Thymus (tissue), 11 donors: ENCODE data around the gene TWNK. TPM values are rescaled to one million over a fixed set of nuclear protein-coding genes. Genes with fewer than 3 reads are reported as not detected.

Experiments used
- DNase-seq, 9 donors: peaks; one replicate each; pipeline ENCODE4 v3.0.0-alpha.2; 2013; ENCODE audit warnings: low spot score in 9 of 9, low read depth in 6 of 9, missing footprints in 1 of 9
- H3K27ac ChIP-seq, 2 donors: one replicate each; pipeline ENCODE4 v1.5.1; 2013; ENCODE audit warnings: control low read depth in 1 of 2, low read depth in 1 of 2, low read length in 1 of 2, mild to moderate bottlenecking in 1 of 2, moderate library complexity in 1 of 2
- H3K27me3 ChIP-seq, 2 donors: one replicate each; pipeline ENCODE4 v1.5.1; 2013; ENCODE audit warnings: low read length in 1 of 2; ENCODE audit not compliant: control insufficient read depth in 2 of 2, insufficient read depth in 1 of 2
- H3K36me3 ChIP-seq, 2 donors: one replicate each; pipeline ENCODE4 v1.5.1; 2013; ENCODE audit warnings: low read length in 1 of 2, mild to moderate bottlenecking in 1 of 2, moderate library complexity in 1 of 2; ENCODE audit not compliant: control insufficient read depth in 2 of 2, insufficient read depth in 2 of 2
- H3K4me1 ChIP-seq, 2 donors: one replicate each; pipeline ENCODE4 v1.5.1; 2013; ENCODE audit warnings: low read length in 2 of 2; ENCODE audit not compliant: control insufficient read depth in 2 of 2, insufficient read depth in 2 of 2
- H3K4me3 ChIP-seq, 2 donors: one replicate each; pipeline ENCODE4 v1.5.1; 2013; ENCODE audit warnings: low read length in 2 of 2, control low read depth in 1 of 2, mild to moderate bottlenecking in 1 of 2
- H3K9me3 ChIP-seq, 2 donors: one replicate each; pipeline ENCODE4 v1.5.1; 2013; ENCODE audit warnings: low read length in 1 of 2, mild to moderate bottlenecking in 1 of 2; ENCODE audit not compliant: control insufficient read depth in 2 of 2, insufficient read depth in 1 of 2
- WGBS: extraction: QIAGEN DNeasy Blood & Tissue Kit; methylation state at CpG from one replicate; pipeline ENCODE4 v1.1.7; 2013; 5-methylcytosine and 5-hydroxymethylcytosine counted together
- polyA plus RNA-seq: library from polyadenylated mRNA; stranded (reverse); fragments of 200-250 nt; gene quantifications from one replicate; pipeline ENCODE4 v1.2.3, GENCODE V29; 2013
- total RNA-seq: library from RNA; stranded (reverse); fragments of 120-200 nt; gene quantifications from one replicate; pipeline ENCODE4 v1.2.4, GENCODE V29; 2013
- donor health status: healthy.

TWNK gene
- total and polyA plus RNA-seq, 2 donors, result 5.9 to 9.1 TPM

DNA sequence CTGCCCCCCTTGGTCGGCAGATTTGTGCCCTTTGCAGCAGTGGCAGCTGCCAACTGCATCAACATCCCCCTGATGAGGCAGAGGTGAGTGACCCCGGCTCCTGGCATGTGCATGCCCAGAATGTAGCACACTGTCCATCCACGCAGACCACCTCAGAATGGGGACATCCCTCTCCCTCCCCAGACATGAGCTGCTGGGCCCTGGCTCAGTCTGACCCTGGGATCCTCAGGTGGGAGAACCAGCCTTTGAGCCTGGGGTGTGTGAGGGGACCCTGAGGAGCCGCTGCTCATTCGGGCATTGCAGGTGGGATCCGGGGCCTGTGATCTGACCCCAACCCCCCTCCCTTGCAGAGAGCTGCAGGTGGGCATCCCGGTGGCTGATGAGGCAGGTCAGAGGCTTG, 49.4 kb downstream of the TWNK start:
- DNase-seq, result no peak
- Histone ChIP-seq H3K27ac (no peak overlapping the region), H3K36me3 (peaks cover 0 to 17% of the 10 kb centered on the region in 2 donors), H3K9me3 (no peaks in the 10 kb centered on the region), H3K4me3 (no peak overlapping the region), H3K27me3 (peaks cover 0 to 48% of the 10 kb centered on the region in 2 donors), H3K4me1 (peaks cover 5 to 16% of the 10 kb centered on the region in 2 donors)
- WGBS, result 89% methylated on average over 7 of the region's 7 CpGs

GRCh38 chr10:101038484-101038883, 51.1 kb downstream of the TWNK start:
- no peak for DNase-seq
- peaks cover 0 to 17% of the 10 kb centered on the region in 2 donors for H3K36me3 ChIP-seq
- H3K4me3 ChIP-seq, result no peak overlapping the region
- H3K4me1 ChIP-seq, result peaks cover 10 to 13% of the 10 kb centered on the region in 2 donors
- peaks cover 4 to 38% of the 10 kb centered on the region in 2 donors for H3K27me3 ChIP-seq
- no peaks in the 10 kb centered on the region for H3K9me3 ChIP-seq
- no peak overlapping the region for H3K27ac ChIP-seq
- WGBS, result 96% methylated on average over 5 of the region's 5 CpGs

- Histone ChIP-seq H3K36me3 (peaks cover 0 to 17% of the 10 kb centered on the region in 2 donors), H3K9me3 (no peaks in the 10 kb centered on the region), H3K4me3 (no peak overlapping the region), H3K27ac (no peak overlapping the region), H3K4me1 (peaks cover 11 to 14% of the 10 kb centered on the region in 2 donors), H3K27me3 (peaks cover 12 to 45% of the 10 kb centered on the region in 2 donors)
- 99% methylated on average over 3 of the region's 3 CpGs for WGBS
- DNase-seq, result no peak
Observed at GRCh38 chr10:101040061-101040460, 52.7 kb downstream of the TWNK start.

DNA sequence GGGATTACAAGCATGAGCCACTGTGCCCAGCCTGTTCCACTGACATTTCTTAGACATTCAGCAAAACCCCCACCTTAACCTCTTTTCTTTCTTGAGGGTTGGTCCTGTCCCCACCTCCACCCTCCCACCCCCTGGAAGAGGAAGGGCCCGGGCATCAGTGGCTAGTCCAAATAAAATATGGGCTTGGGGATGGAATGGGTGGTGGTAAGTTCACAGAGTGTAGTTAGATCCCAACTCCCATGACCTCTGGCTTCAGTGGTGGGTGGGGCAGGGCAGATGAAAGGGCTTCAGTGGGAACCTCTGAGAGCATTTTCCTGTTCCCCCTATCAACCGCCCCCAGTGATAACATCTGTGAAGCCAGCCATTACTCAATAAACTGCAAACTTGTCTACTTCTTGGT, 53.5 kb downstream of the TWNK start:
- Histone ChIP-seq H3K9me3 (no peaks in the 10 kb centered on the region), H3K36me3 (peaks cover 0 to 15% of the 10 kb centered on the region in 2 donors), H3K27ac (no peak overlapping the region), H3K4me3 (no peak overlapping the region), H3K4me1 (peaks cover 11 to 14% of the 10 kb centered on the region in 2 donors), H3K27me3 (peaks cover 16 to 47% of the 10 kb centered on the region in 2 donors)
- no peak for DNase-seq
- 66% methylated on average over 2 of the region's 2 CpGs for WGBS

- DNase-seq, result peak; percentile 56 to 89 (median 76)
- WGBS, result 32% methylated on average over 6 of the region's 6 CpGs
- no peak overlapping the region for H3K27ac ChIP-seq
- peaks cover 0 to 12% of the 10 kb centered on the region in 2 donors for H3K36me3 ChIP-seq
- H3K4me1 ChIP-seq, result peaks cover 11 to 14% of the 10 kb centered on the region in 2 donors
- H3K9me3 ChIP-seq, result no peaks in the 10 kb centered on the region
- H3K4me3 ChIP-seq, result no peak overlapping the region
- peaks cover 16 to 47% of the 10 kb centered on the region in 2 donors for H3K27me3 ChIP-seq
Observed at GRCh38 chr10:101041252-101041761, 54.0 kb downstream of the TWNK start.

DNA sequence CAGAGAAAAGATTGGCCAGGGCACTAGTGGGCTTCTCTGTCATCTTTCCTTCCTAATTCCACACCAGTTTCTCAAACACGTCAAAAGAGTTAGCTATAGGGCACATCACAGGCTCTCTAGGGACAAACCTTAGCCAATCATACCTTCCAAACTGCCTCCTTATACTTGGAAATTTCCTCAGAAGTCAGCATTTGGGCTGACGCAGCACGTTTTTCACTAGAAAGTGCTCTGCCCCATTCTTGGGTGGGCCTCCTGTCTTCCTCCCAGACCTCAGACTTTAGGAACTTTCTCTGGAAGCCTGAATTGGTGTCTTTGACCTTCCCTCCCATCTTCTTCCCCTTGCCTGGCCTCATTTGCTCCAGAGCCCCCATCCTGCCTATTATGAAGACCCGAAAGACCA, 54.8 kb downstream of the TWNK start:
- H3K27me3 ChIP-seq, result peaks cover 24 to 51% of the 10 kb centered on the region in 2 donors
- H3K27ac ChIP-seq, result peak overlapping the region in 1 of 2 donors; percentile 29
- peaks cover 0 to 5% of the 10 kb centered on the region in 2 donors for H3K36me3 ChIP-seq
- WGBS, result 88% methylated on average over 4 of the region's 4 CpGs
- H3K4me1 ChIP-seq, result peaks cover 11 to 14% of the 10 kb centered on the region in 2 donors
- DNase-seq, result no peak
- no peaks in the 10 kb centered on the region for H3K9me3 ChIP-seq
- no peak overlapping the region for H3K4me3 ChIP-seq

DNA sequence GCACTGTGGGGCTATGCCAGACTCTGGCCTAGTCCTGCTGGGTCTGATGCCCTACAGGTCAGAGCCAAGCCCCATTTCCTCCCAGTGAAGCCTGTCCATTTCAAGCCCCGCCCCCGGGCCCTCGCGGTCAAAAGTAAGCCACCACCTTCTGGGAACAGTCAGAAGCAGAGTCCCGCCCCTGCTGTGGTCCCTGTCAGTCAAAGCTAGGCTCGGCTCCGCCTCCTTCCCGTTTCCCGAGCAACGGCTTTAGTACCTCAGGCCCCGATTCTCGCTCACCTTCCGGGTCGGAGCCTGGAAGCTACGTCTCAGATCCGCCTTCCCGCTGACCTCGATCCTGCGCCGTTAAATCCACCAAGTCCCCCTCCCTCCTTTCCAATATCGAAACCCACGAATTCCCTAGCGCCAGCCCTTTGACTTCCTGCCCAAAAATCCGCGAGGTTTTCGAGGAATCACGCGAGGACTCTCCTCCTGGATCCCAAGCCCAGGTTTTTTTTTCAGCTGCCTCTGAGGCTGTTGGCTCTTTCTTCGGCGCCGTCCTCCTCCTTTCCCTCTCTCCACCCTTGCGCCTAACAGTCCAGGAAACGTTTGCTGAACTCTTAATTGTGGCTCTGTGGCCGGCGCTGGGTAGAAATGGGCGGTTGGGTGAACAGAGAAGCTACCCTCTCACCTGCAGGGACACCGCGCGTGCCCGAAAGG, 55.5 kb downstream of the TWNK start:
- H3K4me1 ChIP-seq, result peaks cover 11 to 14% of the 10 kb centered on the region in 2 donors
- H3K36me3 ChIP-seq, result no peaks in the 10 kb centered on the region
- H3K9me3 ChIP-seq, result no peaks in the 10 kb centered on the region
- 8% methylated on average over 40 of the region's 40 CpGs for WGBS
- H3K27ac ChIP-seq, result peak overlapping the region; percentile 42 to 69
- H3K4me3 ChIP-seq, result peak overlapping the region; percentile 51 to 69
- peaks cover 31 to 58% of the 10 kb centered on the region in 2 donors for H3K27me3 ChIP-seq
- peak; percentile 67 to 92 (median 84) for DNase-seq

GRCh38 chr10:101043363-101043707, 56.0 kb downstream of the TWNK start:
- WGBS, result 39% methylated on average over 2 of the region's 2 CpGs
- H3K36me3 ChIP-seq, result no peaks in the 10 kb centered on the region
- DNase-seq, result no peak

More at GRCh38 chr10:101043363-101043707, 56.0 kb downstream of the TWNK start:
- Histone ChIP-seq H3K27ac (peak overlapping the region; percentile 42 to 69), H3K27me3 (peaks cover 36 to 63% of the 10 kb centered on the region in 2 donors), H3K4me1 (peaks cover 11 to 14% of the 10 kb centered on the region in 2 donors), H3K9me3 (no peaks in the 10 kb centered on the region), H3K4me3 (peak overlapping the region; percentile 51 to 69)
